Hematopoietic multipotent progenitor cell treated with erythropoietin and hydrocortisone succinate and interleukin-3 and kit ligand, for 4 days (in vitro differentiated cells): Measurements from ENCODE around the gene ADAMTSL3.

ENCODE experiments used
- DNase-seq: peaks from one replicate; pipeline ENCODE4 v3.0.0-alpha.2; 2015

Gene ADAMTSL3

DNA sequence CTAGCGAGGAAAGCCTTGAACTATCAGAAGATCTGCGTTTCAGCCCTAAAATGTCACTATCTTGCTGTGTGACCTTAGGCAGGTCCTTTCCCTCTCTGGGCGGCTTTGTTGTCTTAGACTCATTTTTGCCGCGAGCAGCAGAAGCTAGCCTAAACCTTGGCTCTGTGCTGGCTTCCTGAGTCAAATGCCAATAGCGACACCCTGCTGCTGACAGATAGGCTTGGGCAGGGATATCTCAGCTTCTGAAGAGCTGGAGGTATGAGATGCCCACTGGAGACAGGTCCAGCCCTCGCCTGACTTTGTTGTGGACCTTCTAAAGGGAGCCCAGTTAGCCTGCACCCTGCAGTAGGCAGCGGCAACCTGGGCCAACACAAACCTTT lies 1.3 kb downstream of the ADAMTSL3 start:
- DNase-seq: no peak

DNA sequence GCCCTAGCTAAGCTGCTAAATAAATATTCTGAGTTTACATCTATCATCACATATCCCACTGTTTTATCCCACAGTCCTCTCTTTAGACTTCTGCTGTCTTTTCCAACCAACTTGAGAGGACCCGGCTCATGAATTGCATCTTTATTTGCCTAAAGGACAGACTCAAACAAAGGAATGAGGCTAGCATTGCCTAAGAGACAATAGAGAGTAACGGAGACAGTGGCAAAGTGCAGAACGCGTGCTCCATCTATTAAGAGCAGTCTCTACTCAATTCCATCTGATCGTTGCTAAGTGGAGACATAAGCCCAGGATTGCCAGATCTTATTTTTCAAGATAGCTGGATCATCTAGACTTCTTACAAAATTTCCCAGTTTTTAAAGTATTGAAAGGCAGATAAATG lies 2.3 kb downstream of the ADAMTSL3 start:
- DNase-seq: no peak

DNA sequence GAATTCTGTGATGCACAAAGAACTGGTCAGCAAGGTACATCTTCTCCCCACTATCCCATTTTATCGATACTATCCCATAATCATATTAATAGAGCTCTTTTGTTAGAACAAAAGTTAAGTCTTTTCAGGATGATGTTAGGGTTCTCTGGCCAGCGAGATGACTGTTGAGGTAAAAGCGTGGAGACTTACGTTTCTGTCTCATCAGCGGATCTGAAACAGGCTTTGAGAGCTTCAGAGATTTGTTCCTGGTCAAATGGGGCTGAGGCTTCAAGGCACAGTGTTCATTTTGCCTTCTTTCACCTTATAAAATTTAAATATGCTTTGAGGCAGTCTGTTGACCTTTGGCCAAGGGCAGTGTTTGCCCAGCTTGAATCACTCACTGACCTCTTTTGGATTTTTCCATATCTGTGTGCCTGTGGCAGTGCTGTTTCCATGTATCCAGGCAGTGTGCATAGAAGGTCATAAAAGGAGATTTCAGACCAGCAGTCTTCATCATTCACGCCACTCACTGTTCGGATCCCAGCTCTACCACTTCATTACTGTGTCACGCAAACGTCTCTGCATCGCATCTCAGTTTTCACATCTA lies 3.1 kb downstream of the ADAMTSL3 start:
- DNase-seq: no peak

DNA sequence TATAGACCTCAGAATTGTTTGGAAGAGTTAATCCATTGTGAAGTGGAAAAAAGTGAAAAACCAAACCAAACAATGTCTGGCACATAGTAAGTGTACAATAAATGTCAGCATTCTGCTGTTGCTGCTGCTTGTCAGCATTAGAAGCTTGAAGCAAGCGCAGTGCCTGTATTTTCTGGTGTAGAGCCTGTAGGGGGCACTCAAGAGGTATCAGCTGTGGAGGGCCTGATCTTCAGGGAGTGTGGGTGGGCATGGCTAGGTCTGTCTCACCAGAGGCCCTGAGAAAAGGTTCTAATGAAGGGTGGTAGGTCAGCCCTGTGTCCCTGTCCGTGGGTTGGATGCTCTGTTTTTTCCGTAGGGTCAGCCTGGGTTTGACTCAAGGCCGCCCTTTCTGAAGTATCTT lies 3.6 kb downstream of the ADAMTSL3 start:
- peak; percentile 13 for DNase-seq

- DNase-seq: no peak
These were observed 4.8 kb downstream of the ADAMTSL3 start for GRCh38 chr15:83658430-83659416.

DNA sequence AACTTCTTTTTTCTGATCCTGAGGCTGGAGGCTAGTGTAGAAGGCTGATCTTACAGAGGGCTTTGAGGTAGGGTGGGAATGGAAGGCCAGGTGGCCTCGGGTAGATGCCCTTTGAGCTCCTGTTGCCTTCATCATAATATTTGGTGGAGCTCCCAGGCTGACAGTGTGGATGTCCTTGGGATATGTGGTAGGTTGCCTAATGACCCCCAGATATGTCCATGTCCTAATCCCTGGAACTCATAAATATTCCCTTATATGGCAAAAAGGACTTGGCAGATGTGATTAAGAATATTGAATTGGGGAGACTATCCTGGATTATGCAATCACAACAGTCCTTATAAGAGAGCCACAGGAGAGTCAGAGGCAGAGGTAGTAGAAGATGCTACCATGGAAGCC lies 5.5 kb downstream of the ADAMTSL3 start:
- DNase-seq: no peak

DNA sequence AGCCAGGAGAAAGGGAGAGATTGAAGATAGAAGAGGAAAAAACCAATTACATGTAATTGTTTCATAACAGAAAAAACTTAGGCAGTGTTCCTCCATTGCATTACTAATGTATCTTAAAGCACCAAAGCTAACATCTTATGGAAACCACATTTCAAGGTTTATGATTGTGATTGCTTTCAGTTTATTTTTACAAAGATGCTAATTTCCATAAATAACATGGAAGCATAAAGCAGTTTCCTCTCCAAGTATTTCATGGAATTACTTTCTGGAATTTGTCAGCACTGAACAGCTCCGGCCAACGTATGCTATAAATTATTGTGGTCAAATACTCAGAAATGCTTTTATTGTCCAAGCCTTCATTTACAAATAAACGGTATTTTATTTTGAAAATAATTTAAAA lies 11.6 kb downstream of the ADAMTSL3 start:
- no peak for DNase-seq

GRCh38 chr15:83670672-83671229 lies 16.8 kb downstream of the ADAMTSL3 start:
- no peak for DNase-seq

DNA sequence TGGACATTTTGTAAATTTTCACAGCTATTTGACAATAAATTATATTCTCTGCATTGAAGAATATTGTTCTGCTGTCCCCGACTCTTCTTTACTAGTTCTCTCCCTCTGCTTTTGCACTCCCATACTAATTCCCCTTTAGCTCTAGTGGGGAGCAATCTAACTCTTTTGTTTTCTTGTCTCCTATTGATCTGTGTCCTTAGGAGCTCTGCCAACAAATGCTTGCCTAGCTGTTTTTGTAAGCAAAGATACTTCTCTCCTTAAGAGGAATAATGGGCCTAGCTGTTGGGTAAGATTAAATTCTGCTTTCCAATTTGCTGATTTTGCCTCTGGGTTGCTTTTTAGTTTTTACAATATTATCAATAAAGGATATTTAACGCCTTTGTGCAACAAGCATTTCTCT lies 17.7 kb downstream of the ADAMTSL3 start:
- DNase-seq: no peak

- no peak for DNase-seq
These were observed 19.5 kb downstream of the ADAMTSL3 start for GRCh38 chr15:83673385-83673784.

- DNase-seq: no peak
These were observed 28.7 kb downstream of the ADAMTSL3 start for GRCh38 chr15:83682476-83683088.

GRCh38 chr15:83685916-83686332 lies 32.0 kb downstream of the ADAMTSL3 start:
- DNase-seq: no peak

GRCh38 chr15:83688201-83688600 lies 34.3 kb downstream of the ADAMTSL3 start:
- DNase-seq: no peak

DNA sequence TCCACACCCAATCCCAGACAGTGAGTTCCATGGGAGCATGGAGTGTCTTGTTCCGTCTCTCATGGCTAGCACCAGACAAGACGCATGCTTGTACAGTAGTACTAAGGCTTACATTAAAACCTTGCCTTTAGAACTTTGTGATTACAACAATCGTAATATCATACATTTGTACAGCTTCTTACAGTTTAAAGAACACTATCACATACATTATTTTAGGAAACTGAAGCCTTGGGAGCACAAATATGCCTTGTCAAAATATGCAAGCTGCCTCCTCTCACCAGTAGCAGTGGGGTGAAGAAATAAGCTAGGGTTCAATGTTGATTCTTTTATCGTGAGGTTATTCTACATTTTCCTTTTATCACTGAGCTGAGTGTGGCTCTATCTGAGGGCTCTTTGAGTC lies 36.8 kb downstream of the ADAMTSL3 start:
- DNase-seq: no peak

DNA sequence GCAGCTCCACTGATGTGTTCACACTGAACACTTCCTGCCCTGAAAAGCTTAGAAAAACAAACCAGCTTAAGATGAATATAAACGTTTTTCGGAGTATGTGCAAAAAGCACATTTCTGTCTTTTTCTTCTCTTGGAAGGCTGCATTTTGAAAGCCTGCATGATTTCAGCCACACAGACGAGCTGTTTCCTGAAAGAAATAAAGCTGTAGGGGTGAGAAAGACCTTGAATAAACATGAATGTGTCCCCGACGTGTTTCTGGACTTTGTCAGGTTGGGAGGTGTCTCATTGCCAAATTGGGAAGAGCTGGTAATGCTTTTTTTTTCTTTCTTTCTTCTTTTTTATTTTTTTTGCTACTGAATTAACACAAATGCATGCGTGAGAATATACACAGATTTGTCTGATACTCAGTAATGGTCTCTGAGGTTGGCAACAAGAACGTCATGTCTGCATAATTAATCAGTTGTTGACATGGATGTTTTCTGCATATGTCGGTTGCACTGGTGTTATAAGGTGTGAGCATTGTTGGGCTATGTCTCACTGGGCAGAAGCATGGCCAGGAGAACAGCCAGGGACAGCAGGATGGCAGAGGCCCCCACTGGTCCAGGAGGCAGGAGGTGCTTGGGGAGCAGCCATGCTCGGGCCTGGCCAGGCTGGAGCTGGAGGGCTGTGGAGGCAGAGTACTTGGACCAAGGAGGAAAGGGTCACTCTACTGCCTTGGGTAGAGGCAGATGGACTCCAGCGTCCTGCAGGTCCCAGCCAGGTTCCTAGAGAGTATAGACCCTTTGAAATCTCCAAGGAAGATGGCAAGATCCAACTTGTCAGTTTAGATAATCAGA lies 39.0 kb downstream of the ADAMTSL3 start:
- no peak for DNase-seq

GRCh38 chr15:83694015-83694414 lies 40.1 kb downstream of the ADAMTSL3 start:
- DNase-seq: no peak

DNA sequence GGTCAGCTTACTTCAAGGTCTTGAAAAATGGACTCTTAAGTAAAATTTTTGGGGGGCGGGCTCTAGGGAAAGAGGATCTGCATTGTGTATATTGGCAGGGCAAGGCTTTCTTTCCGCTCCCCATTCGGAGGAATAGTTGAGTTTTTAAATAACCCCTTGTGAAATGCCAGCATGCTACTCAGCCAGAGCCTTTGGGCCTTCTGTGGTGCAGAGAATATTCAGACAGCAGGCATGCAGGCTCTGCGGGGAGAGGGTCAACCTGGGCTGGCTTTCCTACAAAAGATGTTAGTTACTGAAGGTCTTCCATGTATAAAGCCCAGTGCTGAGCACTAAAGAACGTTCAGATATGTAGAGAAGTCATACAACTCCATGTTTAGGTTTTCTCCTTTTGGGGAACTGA lies 40.6 kb downstream of the ADAMTSL3 start:
- DNase-seq: no peak

- DNase-seq: no peak
These were observed 41.3 kb downstream of the ADAMTSL3 start for GRCh38 chr15:83695246-83695645.

DNA sequence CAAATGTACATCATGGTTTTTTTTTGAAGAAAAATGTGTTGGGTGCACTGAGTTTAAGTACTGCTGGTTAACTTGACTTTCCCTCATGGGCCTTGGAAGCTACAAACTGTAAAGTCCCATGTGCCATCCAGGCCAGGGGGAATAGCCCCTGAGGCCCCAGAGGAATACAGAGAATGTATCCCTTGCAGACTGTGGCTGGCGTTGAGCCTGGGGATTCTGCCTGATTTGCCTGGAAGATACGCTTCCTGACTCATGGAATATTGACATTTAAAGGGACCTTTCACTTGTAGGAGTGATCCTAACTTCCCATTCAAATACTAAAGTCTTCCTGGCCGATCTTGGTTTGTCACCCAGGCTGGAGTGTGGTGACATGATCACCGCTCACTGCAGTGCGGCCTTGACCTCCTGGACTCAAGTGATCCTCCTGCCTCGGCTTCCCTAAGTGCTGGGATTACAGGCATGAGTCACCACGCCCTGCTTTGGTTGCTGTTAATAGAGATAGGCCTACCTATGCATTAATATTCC lies 42.0 kb downstream of the ADAMTSL3 start:
- no peak for DNase-seq

GRCh38 chr15:83697716-83698115 lies 43.8 kb downstream of the ADAMTSL3 start:
- no peak for DNase-seq

DNA sequence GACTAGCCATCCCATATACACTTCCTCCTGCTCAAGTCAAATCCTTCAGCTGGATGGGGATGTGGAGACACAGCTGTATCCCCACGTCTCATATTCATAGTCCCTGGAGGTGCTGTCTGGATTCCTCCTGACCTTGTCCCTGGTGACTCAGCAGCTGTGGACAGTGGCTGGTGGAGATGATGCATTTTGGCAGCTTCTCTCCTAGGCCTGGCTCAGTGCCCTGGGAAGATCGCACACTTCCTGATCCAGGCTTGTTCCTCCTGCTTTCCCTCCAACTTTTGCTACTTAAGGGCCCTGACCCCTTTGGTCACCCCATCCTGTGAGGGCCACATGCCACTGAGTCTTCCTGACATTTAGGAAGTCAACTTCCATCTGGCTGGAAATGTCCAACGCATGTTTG lies 44.4 kb downstream of the ADAMTSL3 start:
- DNase-seq: no peak

- no peak for DNase-seq
These were observed 45.1 kb downstream of the ADAMTSL3 start for GRCh38 chr15:83699028-83699427.
